HK-2 (cell line): ENCODE measurements around the gene CCND2.
A peak's percentile ranks its signal among the peaks of the same experiment; 100 is the strongest.
"Not testable (repeated sequence)": the region's sequence is repeated elsewhere in the genome, so short reads cannot be mapped to it uniquely, and the experiment has no call there.

Experiments used
- DNase-seq: peaks from one replicate; pipeline ENCODE4 v3.0.0-alpha.2; 2018; ENCODE audit not compliant: unreplicated experiment

The CCND2 gene

GRCh38 chr12:4273652-4274395, at the start of gene CCND2:
Gene CCND2, plus strand, starts transcription at chr12:4273762. Its CDS starts 279 bp downstream, at chr12:4274041.
- peak; percentile 66 for DNase-seq

DNA sequence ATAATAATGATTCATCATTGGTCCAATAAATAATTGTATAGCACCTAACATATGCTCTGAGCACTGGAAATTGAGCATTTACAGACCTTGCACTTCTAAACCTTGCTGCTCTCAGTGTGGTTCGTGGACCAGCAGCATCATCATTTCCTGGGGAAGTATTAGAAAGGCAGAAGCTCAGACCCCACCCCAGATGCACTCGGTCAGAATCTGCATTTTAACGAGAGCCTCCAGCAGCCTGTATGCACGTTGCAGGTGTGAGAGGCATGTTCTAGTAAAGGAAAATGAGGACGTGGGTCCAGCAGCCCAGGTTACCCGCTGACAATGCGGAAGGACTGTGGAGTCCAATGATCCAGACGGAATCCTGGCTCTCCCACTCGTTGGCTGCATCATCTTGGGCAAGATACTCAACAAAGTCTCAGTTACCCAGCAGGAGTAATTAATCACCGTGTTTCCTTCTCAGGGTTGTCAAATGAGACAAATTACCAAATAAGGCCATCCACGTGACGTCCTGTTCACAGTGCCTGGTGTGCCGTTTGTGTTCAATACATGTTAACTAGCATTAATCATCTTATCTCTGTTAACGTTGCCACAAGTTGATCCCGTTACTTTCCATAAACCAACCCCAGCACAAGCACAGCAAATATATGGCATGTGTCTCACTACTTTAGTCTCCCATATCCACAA, 49.2 kb upstream of the CCND2 start:
- DNase-seq = no peak

GRCh38 chr12:4225571-4225970, 48.0 kb upstream of the CCND2 start:
- no peak for DNase-seq

DNA sequence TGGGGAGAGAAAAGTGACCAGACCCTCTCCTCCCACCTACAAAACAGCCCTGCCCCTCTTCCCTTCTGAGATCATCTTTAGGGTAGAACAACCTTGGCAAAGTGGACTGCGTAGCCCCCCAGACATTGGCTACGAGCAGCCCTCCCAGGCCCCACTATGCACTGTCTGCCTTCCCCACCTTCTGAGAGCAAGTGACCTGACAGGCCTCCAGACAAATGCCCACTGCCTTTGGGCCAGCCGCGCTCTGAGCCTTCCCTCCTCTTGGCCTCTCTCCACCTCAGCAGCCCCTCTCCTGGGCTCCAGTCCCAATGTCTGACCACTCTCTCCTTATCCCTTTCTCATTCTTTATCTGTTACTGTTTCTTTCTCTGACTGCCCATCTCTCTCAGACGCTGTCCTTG, 46.5 kb upstream of the CCND2 start:
- DNase-seq = no peak

GRCh38 chr12:4228122-4228580, 45.4 kb upstream of the CCND2 start:
- no peak for DNase-seq

GRCh38 chr12:4230526-4230925, 43.0 kb upstream of the CCND2 start:
- no peak for DNase-seq

- no peak for DNase-seq
Observed at GRCh38 chr12:4238577-4238976, 35.0 kb upstream of the CCND2 start.

DNA sequence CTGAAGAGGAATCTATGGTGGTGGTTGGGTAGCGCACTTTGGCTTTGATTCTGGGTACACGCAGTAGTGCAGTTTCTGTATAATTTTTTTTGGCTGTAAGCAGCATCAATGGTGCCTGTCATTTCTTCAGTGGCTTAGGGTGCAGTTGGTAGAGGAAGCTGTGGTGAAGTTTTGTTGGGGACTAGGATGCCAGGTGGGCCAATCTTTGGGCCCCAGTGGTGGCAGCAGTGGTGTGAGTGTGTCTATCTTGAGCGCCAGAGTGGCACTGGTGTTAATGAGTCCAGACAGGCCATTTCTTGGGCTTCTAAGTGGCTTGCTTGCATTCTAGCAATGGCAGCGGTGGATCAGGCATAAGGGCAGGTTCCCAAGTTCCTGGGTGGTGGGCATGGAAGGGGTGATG, 33.8 kb upstream of the CCND2 start:
- DNase-seq = no peak

- no peak for DNase-seq
Observed at GRCh38 chr12:4240161-4240783, 33.3 kb upstream of the CCND2 start.

GRCh38 chr12:4240981-4241380, 32.6 kb upstream of the CCND2 start:
- DNase-seq = no peak

- no peak for DNase-seq
Observed at GRCh38 chr12:4241592-4241991, 32.0 kb upstream of the CCND2 start.

DNA sequence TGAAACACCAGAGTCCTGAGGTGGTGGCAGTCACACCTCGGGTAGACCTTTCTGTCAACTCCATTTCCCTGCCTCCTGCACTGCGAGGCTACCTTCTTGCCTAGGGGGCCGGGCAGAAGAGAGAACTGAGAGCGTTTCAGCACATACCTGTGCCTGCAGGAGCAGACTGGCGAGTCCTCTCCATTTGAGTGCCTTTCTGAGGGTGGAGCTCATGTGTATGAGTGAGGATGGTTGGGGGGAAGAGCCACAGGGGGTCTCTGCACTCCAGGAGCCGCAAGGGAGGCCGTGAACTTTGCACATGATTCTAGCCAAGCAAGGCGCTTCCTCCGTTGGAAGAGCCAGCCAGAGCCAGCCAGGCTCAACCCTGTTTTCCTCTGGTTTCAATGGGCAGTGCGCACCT, 31.0 kb upstream of the CCND2 start:
- DNase-seq = no peak

DNA sequence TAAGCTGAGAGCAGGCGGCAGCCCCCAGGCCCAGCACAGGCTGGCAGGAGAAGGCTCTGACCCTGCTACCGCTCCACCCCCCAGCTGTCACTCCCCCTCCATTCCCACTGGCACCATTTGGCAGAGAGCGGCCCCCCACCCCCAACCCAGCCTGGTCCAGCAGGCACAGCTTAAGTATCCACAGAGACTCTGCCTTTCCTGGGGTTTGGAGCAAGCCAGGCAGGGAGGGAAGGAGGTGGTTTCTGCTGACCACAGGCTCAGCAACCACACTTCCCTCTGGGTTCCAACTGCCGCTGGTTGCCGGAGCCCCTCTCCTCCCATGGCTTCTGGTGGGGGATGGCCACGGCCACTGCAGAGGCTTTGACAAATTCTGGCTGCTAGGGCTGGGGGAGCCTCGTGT, 30.5 kb upstream of the CCND2 start:
- no peak for DNase-seq

DNA sequence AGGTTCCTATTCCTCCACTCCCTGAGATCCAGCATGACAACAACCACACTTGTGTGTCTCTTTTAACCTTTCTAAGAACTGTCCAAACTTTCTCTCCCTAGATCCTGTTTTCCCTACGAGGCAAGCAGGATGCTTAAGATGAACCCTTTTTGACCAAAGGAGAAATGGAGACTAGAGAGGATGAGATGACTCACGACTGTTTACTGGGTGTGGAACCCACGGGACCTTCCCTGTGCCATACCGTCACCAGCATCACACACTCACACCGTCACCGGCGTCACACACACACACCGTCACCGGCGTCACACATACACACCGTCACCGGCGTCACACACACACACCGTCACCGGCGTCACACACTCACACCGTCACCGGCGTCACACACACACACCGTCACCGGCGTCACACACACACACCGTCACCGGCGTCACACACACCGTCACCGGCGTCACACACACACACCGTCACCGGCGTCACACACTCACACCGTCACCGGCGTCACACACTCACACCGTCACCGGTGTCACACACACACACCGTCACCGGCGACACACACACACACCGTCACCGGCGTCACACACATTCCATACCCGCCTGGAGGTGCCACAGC, 30.0 kb upstream of the CCND2 start:
- not testable (repeated sequence) for DNase-seq

DNA sequence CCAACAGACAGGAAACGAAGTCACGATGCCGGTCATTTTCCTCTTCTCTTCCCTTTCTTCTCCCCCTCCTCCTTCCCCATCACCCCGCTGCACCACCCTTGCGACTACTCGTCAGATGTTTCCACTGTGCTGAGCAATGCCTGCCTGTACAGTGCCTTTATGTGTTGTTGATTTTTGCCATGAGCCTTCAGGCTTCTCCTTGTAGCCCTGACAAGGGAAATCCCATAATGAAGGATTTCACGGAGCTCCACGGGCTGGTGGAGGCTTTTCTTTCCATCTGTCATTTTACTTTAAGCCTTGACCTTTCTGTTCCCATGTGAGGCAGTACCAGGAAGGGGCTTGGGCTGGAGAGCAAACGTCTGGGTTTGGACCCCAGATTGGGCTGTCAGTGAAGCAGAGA, 28.7 kb upstream of the CCND2 start:
- DNase-seq = no peak

GRCh38 chr12:4245446-4245845, 28.1 kb upstream of the CCND2 start:
- no peak for DNase-seq

- no peak for DNase-seq
Observed at GRCh38 chr12:4246116-4246515, 27.4 kb upstream of the CCND2 start.

DNA sequence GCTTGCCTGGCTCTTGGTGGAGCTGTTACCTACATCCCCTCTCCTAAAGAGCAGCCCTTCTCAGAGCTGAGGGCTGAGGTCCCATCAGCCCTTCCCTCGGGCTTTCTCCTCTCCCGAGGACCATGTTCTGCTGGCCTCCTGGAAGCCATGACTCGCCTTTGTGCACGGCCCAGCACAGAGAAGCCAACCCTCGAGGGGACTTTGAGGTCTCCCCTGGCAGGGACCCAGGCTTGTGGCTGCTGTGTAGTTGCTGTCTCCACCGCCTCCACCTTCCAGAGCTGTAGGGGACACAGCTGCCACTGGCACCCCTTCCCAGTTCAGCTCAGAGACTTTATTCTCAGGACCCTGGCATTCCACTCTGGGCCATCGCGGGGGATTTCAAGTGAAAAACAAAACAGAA, 22.9 kb upstream of the CCND2 start:
- DNase-seq = no peak

GRCh38 chr12:4251216-4251891, 22.2 kb upstream of the CCND2 start:
- DNase-seq = no peak

- DNase-seq = no peak
Observed at GRCh38 chr12:4251967-4252366, 21.6 kb upstream of the CCND2 start.

- DNase-seq = no peak
Observed at GRCh38 chr12:4252601-4253000, 21.0 kb upstream of the CCND2 start.
